Measurements from ENCODE around the gene IFITM1.

DNA sequence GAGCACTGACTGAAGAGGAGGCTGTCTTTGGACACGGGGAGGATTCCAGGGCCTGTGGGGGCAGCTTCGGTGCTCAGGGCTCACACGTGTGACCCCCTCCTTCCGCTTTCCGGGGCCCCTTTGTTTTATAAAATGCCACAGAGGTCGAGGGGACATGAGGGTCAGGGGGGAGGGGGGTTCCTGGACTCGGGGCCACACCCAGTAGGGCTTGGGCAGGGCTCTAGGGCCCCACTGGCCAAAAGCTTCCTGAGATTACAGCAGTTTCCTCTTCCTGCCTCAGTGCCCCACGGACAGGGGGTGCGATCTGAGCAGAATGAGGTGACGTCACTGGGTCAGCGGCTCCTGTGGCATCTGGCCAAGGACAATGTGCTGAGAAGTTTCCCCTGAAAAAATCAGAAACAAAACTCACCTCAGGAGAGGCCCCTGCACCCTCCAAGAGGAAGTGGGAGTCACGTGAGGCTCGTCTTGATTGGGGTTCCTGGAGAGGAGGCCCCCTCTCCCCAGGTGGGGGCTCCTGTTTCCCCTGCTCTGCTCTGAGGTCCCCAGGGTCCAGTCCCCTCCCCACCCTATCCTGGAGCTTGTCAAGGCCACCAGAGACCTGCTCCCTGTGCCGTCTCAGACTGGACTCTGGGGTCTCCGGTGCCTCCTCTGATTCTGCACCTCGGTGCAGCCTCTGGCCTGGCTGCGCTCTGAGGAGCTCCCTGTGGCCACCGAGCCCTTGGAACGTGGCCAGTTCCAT is 13.2 kb downstream of the IFITM1 start:
- TF ChIP-seq, protein P1, sequence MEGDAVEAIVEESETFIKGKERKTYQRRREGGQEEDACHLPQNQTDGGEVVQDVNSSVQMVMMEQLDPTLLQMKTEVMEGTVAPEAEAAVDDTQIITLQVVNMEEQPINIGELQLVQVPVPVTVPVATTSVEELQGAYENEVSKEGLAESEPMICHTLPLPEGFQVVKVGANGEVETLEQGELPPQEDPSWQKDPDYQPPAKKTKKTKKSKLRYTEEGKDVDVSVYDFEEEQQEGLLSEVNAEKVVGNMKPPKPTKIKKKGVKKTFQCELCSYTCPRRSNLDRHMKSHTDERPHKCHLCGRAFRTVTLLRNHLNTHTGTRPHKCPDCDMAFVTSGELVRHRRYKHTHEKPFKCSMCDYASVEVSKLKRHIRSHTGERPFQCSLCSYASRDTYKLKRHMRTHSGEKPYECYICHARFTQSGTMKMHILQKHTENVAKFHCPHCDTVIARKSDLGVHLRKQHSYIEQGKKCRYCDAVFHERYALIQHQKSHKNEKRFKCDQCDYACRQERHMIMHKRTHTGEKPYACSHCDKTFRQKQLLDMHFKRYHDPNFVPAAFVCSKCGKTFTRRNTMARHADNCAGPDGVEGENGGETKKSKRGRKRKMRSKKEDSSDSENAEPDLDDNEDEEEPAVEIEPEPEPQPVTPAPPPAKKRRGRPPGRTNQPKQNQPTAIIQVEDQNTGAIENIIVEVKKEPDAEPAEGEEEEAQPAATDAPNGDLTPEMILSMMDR (conservative IDR thresholded peaks at IDR 0.05; ENCODE audit: low read length), result no peak; the same call in 1 of the 2 replicates
- TF ChIP-seq EZH2phosphoT487 (IDR thresholded peaks at IDR 0.05; ENCODE audit: borderline replicate concordance, low read depth, low read length), result no peak

Measured in OCI-LY7 (cell line).